IMR-90 (cell line): ENCODE measurements around the gene APCDD1L. TPM values are rescaled to one million over a fixed set of nuclear protein-coding genes. Genes with fewer than 3 reads are reported as not detected.

ENCODE experiments used
- ATAC-seq: fragments of 200-7000 bp; cut with Tn5 transposase; 2 replicates; pipeline ENCODE4 v1.9.1; 2020; ENCODE audit warnings: low read depth, mild to moderate bottlenecking, moderate library complexity
- BruUV-seq: library from RNA; stranded (reverse); fragments of 400-500 nt; replicated peaks from 2 replicates; lab custom pipeline; 2021; lab: Mats Ljungman, UMichigan
- CTCF ChIA-PET: fragments of 300-600 bp; formaldehyde crosslinking; extraction: SDS; loops from one replicate; lab custom pipeline; 2021; ENCODE audit warnings: antibody characterized with exemption; lab: Yijun Ruan, JAX
- POLR2A ChIA-PET: fragments of 300-600 bp; sonication (Branson Sonifier 250); formaldehyde crosslinking; loops from one replicate; lab custom pipeline; 2022; ENCODE audit warnings: antibody characterized with exemption; ENCODE audit not compliant: unreplicated experiment; lab: Charles Lee
- DNase-seq: peaks from one replicate; pipeline ENCODE4 v3.0.0; 2013
- H2AFZ ChIP-seq: replicated peaks from 2 replicates; pipeline ENCODE3; 2013; ENCODE audit warnings: low read length, mild to moderate bottlenecking; ENCODE audit not compliant: poor library complexity
- H2AK5ac ChIP-seq: 2 replicates; pipeline ENCODE4 v1.6.1; 2013; ENCODE audit warnings: low read depth, low read length, inconsistent platforms
- H2AK9ac ChIP-seq: replicated peaks from 2 replicates; pipeline ENCODE3; 2013; ENCODE audit warnings: mild to moderate bottlenecking, low read depth, low read length, moderate library complexity; ENCODE audit not compliant: poor library complexity
- H2BK120ac ChIP-seq: 2 replicates; pipeline ENCODE4 v1.6.1; 2013; ENCODE audit warnings: low read depth, low read length, inconsistent platforms
- H2BK15ac ChIP-seq: 3 replicates; pipeline ENCODE4 v1.6.1; 2013; ENCODE audit warnings: low read depth, low read length, inconsistent platforms
- H2BK20ac ChIP-seq: 2 replicates; pipeline ENCODE4 v1.6.1; 2013; ENCODE audit warnings: low read depth, mild to moderate bottlenecking, inconsistent platforms, low read length, moderate library complexity
- H2BK5ac ChIP-seq: 2 replicates; pipeline ENCODE4 v1.6.1; 2013; ENCODE audit warnings: mild to moderate bottlenecking, low read depth, low read length, inconsistent platforms; ENCODE audit not compliant: poor library complexity, severe bottlenecking
- H3K14ac ChIP-seq: replicated peaks from 2 replicates; pipeline ENCODE4 v1.6.1; 2013; ENCODE audit warnings: low read depth, low read length, inconsistent platforms
- H3K18ac ChIP-seq: 2 replicates; pipeline ENCODE4 v1.6.1; 2013; ENCODE audit warnings: low read depth, low read length, control low read depth
- H3K23ac ChIP-seq: 2 replicates; pipeline ENCODE4 v1.6.1; 2013; ENCODE audit warnings: low read depth, low read length, inconsistent platforms
- H3K27ac ChIP-seq: 2 replicates; pipeline ENCODE4 v1.5.1; 2013; ENCODE audit warnings: mild to moderate bottlenecking, control low read depth, low read length; ENCODE audit not compliant: insufficient read depth
- H3K27me3 ChIP-seq: 2 replicates; pipeline ENCODE4 v1.6.1; 2013; ENCODE audit warnings: low read length; ENCODE audit not compliant: control insufficient read depth, insufficient read depth
- H3K36me3 ChIP-seq: 2 replicates; pipeline ENCODE4 v1.6.1; 2013; ENCODE audit warnings: low read length, mixed read lengths; ENCODE audit not compliant: control insufficient read depth, insufficient read depth
- H3K4ac ChIP-seq: 2 replicates; pipeline ENCODE4 v1.6.1; 2013; ENCODE audit warnings: low read depth, low read length, inconsistent platforms
- H3K4me1 ChIP-seq: 2 replicates; pipeline ENCODE4 v1.6.1; 2013; ENCODE audit warnings: low read length, mixed read lengths; ENCODE audit not compliant: control insufficient read depth, insufficient read depth
- H3K4me2 ChIP-seq: 2 replicates; pipeline ENCODE4 v1.6.1; 2013; ENCODE audit warnings: low read depth, mild to moderate bottlenecking, control low read depth, low read length, moderate library complexity
- H3K4me3 ChIP-seq: 2 replicates; pipeline ENCODE4 v1.5.1; 2013; ENCODE audit warnings: low read depth, mild to moderate bottlenecking, control low read depth, low read length, moderate library complexity; ENCODE audit not compliant: insufficient read depth
- H3K56ac ChIP-seq: 2 replicates; pipeline ENCODE4 v1.6.1; 2013; ENCODE audit warnings: low read length, inconsistent platforms; ENCODE audit not compliant: insufficient read depth; ENCODE audit errors: extremely low read depth
- H3K79me1 ChIP-seq, 2 experiments: 2 replicates each; pipeline ENCODE4 v1.6.1; 2013; ENCODE audit warnings: low read length in 2 of 2, inconsistent platforms in 1 of 2, low read depth in 1 of 2
- H3K9ac ChIP-seq: 2 replicates; pipeline ENCODE4 v1.6.1; 2013; ENCODE audit warnings: low read depth, low read length, control low read depth
- H3K9me1 ChIP-seq: 2 replicates; pipeline ENCODE4 v1.6.1; 2013; ENCODE audit warnings: low read length, inconsistent platforms; ENCODE audit not compliant: insufficient read depth
- H3K9me3 ChIP-seq: 2 replicates; pipeline ENCODE4 v1.6.1; 2013; ENCODE audit warnings: low read length; ENCODE audit not compliant: control insufficient read depth, insufficient read depth
- H4K20me1 ChIP-seq: 2 replicates; pipeline ENCODE4 v1.6.1; 2013; ENCODE audit warnings: low read length, inconsistent platforms; ENCODE audit not compliant: insufficient read depth
- H4K5ac ChIP-seq: 2 replicates; pipeline ENCODE4 v1.6.1; 2013; ENCODE audit warnings: mild to moderate bottlenecking, low read depth, low read length, control low read depth
- H4K8ac ChIP-seq, 2 experiments: 2 replicates each; pipeline ENCODE4 v1.6.1; 2013; ENCODE audit warnings: low read depth in 2 of 2, low read length in 2 of 2, control low read depth in 1 of 2, inconsistent platforms in 1 of 2
- H4K91ac ChIP-seq: 2 replicates; pipeline ENCODE4 v1.6.1; 2013; ENCODE audit warnings: low read depth, low read length, inconsistent platforms; ENCODE audit not compliant: insufficient read depth
- CEBPB ChIP-seq: IDR thresholded peaks from 2 replicates; pipeline ENCODE4 v1.6.1; 2012; ENCODE audit warnings: low read depth, low read length, improper control_type of control experiment
- MXI1 ChIP-seq: IDR thresholded peaks from 2 replicates; pipeline ENCODE4 v1.6.1; 2012; ENCODE audit warnings: low read depth, mild to moderate bottlenecking, low read length, moderate library complexity, borderline replicate concordance
- NFE2L2 ChIP-seq: fragments of 150-350 bp; IDR thresholded peaks from 2 replicates; pipeline ENCODE4 v1.6.1; 2016; ENCODE audit warnings: low read depth, mild to moderate bottlenecking, low read length
- RAD21 ChIP-seq: IDR thresholded peaks from 2 replicates; pipeline ENCODE4 v1.6.1; 2012; ENCODE audit warnings: low read length, improper control_type of control experiment
- RFX5 ChIP-seq: IDR thresholded peaks from 2 replicates; pipeline ENCODE4 v1.8.0; 2012; ENCODE audit warnings: low read depth, mild to moderate bottlenecking, low read length, moderate library complexity
- SMC3 ChIP-seq: fragments of 150-350 bp; IDR thresholded peaks from 2 replicates; pipeline ENCODE4 v1.6.1; 2016; ENCODE audit warnings: low read depth, mild to moderate bottlenecking, antibody characterized with exemption, low read length, moderate library complexity
- WGBS, 2 experiments: methylation state at CpG; one replicate each; pipeline versions ENCODE4 v1.1.5 to v1.1.7; 2013; ENCODE audit warnings: missing lambda C conversion rate in 2 of 2; ENCODE audit not compliant: insufficient read length in 1 of 2; ENCODE audit errors: extremely low coverage in 2 of 2; 5-methylcytosine and 5-hydroxymethylcytosine counted together
- dilution Hi-C: fragments of 300-500 bp; cut with HindIII; formaldehyde crosslinking; loops from one replicate; pipeline ENCODE4 v1.14.3; 2018; ENCODE audit warnings: low sequenced_read_pairs; ENCODE audit not compliant: unreplicated experiment
- in situ Hi-C: fragments of 300-500 bp; cut with MboI; formaldehyde crosslinking; loops from 3 replicates; pipeline ENCODE4 v1.14.3; 2019; ENCODE audit warnings: low sequenced_read_pairs, inconsistent platforms, mixed read lengths
- intact Hi-C: fragments of 100-400 bp; cut with micrococcal nuclease; formaldehyde crosslinking; loops from 2 replicates; pipeline ENCODE4 v1.10.0; 2022
- polyA plus RNA-seq, 3 experiments: library from polyadenylated mRNA; depleted of rRNA; stranded (reverse); fragments of >200 nt; gene quantifications; 2 replicates each; pipeline ENCODE4 v1.2.3, GENCODE V29; 2012; ENCODE audit warnings: low replicate concordance in 1 of 3
- total RNA-seq: library from RNA; depleted of rRNA; stranded (reverse); fragments of >200 nt; gene quantifications from 2 replicates; pipeline ENCODE4 v1.2.3, GENCODE V29; 2012
- TF ChIP-seq, protein P1 (sequence below): fragments of 150-350 bp; IDR thresholded peaks from 2 replicates; pipeline ENCODE4 v1.6.1; 2016; ENCODE audit warnings: low read depth, mild to moderate bottlenecking, low read length, moderate library complexity, borderline replicate concordance

APCDD1L gene
- total and polyA plus RNA-seq, 2 of the 4 experiments (the other 2 are of a cell fraction), result 2.5 to 18.3 TPM

- Histone ChIP-seq H3K9ac (no peak overlapping the region), H3K4me2 (no peak overlapping the region), H3K4me3 (no peak overlapping the region), H2BK5ac (no peak overlapping the region), H3K27me3 (no peaks in the 10 kb centered on the region), H3K27ac (no peak overlapping the region; the same call in 1 of the 2 replicates), H3K9me1 (peaks cover 37% of the 10 kb centered on the region), H3K9me3 (no peaks in the 10 kb centered on the region), H2BK15ac (no peak overlapping the region), H4K20me1 (peaks cover 65% of the 10 kb centered on the region), H3K14ac (no peak overlapping the region), H4K5ac (no peak overlapping the region), H2AK9ac (no peak overlapping the region), H3K4ac (no peak overlapping the region), H2BK20ac (no peak overlapping the region), H3K18ac (no peak overlapping the region), H3K23ac (no peak overlapping the region), H3K36me3 (peaks cover 16% of the 10 kb centered on the region), H4K8ac (no peak overlapping the region), H2AK5ac (no peak overlapping the region; the same call in 1 of the 2 replicates), H2BK120ac (no peak overlapping the region), H3K79me1 (peaks cover 60 to 89% of the 10 kb centered on the region in 2 experiments), H2AFZ (no peak overlapping the region), H3K4me1 (peaks cover 22% of the 10 kb centered on the region), H4K91ac (no peak overlapping the region), H3K56ac (no peak overlapping the region)
- CTCF ChIA-PET, result interaction anchor here (0.5 kb wide), 1 partner anchor 232 kb away, joined by 3 read pairs; no protein-coding TSS in a partner anchor
- POLR2A ChIA-PET, result no interaction called here
- no TSS peak for BruUV-seq
- TF ChIP-seq SMC3, result no peak
- no peak for TF ChIP-seq CEBPB
- TF ChIP-seq, protein P1, sequence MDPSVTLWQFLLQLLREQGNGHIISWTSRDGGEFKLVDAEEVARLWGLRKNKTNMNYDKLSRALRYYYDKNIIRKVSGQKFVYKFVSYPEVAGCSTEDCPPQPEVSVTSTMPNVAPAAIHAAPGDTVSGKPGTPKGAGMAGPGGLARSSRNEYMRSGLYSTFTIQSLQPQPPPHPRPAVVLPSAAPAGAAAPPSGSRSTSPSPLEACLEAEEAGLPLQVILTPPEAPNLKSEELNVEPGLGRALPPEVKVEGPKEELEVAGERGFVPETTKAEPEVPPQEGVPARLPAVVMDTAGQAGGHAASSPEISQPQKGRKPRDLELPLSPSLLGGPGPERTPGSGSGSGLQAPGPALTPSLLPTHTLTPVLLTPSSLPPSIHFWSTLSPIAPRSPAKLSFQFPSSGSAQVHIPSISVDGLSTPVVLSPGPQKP, result no peak
- no peak for TF ChIP-seq NFE2L2
- no peak for TF ChIP-seq RFX5
- TF ChIP-seq MXI1, result no peak
- no peak for TF ChIP-seq RAD21
- DNase-seq (no peak), ATAC-seq (no peak)
- intact Hi-C loops, result loop anchor here (5.0 kb wide), 1 partner anchor 197 kb away; no protein-coding TSS in a partner anchor
- in situ Hi-C loops, result loop anchor here (10.0 kb wide), 1 partner anchor 200 kb away; no protein-coding TSS in a partner anchor
- WGBS, 2 experiments, result no CpG with 5 or more reads among the region's 5 CpGs
- dilution Hi-C loops, result no loop called here
These were observed 80.9 kb downstream of the APCDD1L start for GRCh38 chr20:58434326-58434725.
